Peyer's patch (tissue), 4 donors: ENCODE data around the gene PDE5A.

ENCODE experiments used
- POLR2A ChIP-seq, 2 donors: fragments of 450-650 bp; IDR thresholded peaks; one replicate each; pipeline ENCODE4 v1.5.1; 2017; ENCODE audit warnings: antibody characterized with exemption in 2 of 2, mild to moderate bottlenecking in 2 of 2, moderate library complexity in 2 of 2
- TF ChIP-seq, protein P1 (sequence below), 6 experiments: fragments of 450-650 bp in 4 of 6; fragments of 200-600 bp in 2 of 6; sonication (generic) in 1 of 6; IDR thresholded peaks; one replicate each; pipeline ENCODE4 v1.5.1; 2017 to 2019; ENCODE audit warnings: antibody characterized with exemption in 6 of 6, mild to moderate bottlenecking in 3 of 6, moderate library complexity in 1 of 6

- TF ChIP-seq, protein P1, sequence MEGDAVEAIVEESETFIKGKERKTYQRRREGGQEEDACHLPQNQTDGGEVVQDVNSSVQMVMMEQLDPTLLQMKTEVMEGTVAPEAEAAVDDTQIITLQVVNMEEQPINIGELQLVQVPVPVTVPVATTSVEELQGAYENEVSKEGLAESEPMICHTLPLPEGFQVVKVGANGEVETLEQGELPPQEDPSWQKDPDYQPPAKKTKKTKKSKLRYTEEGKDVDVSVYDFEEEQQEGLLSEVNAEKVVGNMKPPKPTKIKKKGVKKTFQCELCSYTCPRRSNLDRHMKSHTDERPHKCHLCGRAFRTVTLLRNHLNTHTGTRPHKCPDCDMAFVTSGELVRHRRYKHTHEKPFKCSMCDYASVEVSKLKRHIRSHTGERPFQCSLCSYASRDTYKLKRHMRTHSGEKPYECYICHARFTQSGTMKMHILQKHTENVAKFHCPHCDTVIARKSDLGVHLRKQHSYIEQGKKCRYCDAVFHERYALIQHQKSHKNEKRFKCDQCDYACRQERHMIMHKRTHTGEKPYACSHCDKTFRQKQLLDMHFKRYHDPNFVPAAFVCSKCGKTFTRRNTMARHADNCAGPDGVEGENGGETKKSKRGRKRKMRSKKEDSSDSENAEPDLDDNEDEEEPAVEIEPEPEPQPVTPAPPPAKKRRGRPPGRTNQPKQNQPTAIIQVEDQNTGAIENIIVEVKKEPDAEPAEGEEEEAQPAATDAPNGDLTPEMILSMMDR (IDR thresholded peaks at IDR 0.05) = no peak
- TF ChIP-seq POLR2A (IDR thresholded peaks at IDR 0.05) = no peak
Observed at GRCh38 chr4:119537586-119537985, 91.0 kb downstream of the PDE5A start.
